Mesendoderm (in vitro differentiated cells): ENCODE data around the gene LHX1.

Experiments
- DNase-seq: peaks from one replicate; pipeline ENCODE4 v3.0.0; 2013
- H2AK5ac ChIP-seq: 2 replicates; pipeline ENCODE4 v1.6.1; 2013; ENCODE audit warnings: low read length, inconsistent platforms
- H2BK120ac ChIP-seq: 2 replicates; pipeline ENCODE4 v1.6.1; 2013; ENCODE audit warnings: low read depth, mild to moderate bottlenecking, low read length, moderate library complexity, mixed read lengths
- H2BK15ac ChIP-seq: replicated peaks from 2 replicates; pipeline ENCODE4 v1.6.1; 2013; ENCODE audit warnings: low read depth, mild to moderate bottlenecking, moderate library complexity
- H2BK5ac ChIP-seq: 2 replicates; pipeline ENCODE4 v1.6.1; 2013; ENCODE audit warnings: low read length, inconsistent platforms
- H3K18ac ChIP-seq: 2 replicates; pipeline ENCODE4 v1.6.1; 2013; ENCODE audit warnings: mild to moderate bottlenecking, low read length, mixed read lengths
- H3K23ac ChIP-seq: one replicate; pipeline ENCODE4 v1.6.1; 2013; ENCODE audit warnings: low read length
- H3K27ac ChIP-seq: 2 replicates; pipeline ENCODE4 v1.5.1; 2013; ENCODE audit warnings: low read depth, mild to moderate bottlenecking, inconsistent platforms, low read length, moderate library complexity
- H3K27me3 ChIP-seq: 2 replicates; pipeline ENCODE4 v1.6.1; 2013; ENCODE audit warnings: low read length, control low read depth, mild to moderate bottlenecking, inconsistent platforms; ENCODE audit not compliant: insufficient read depth, poor library complexity
- H3K36me3 ChIP-seq: 2 replicates; pipeline ENCODE4 v1.6.1; 2013; ENCODE audit warnings: low read length, inconsistent platforms; ENCODE audit not compliant: control insufficient read depth, insufficient read depth
- H3K4ac ChIP-seq: one replicate; pipeline ENCODE4 v1.6.1; 2013; ENCODE audit warnings: low read depth, mild to moderate bottlenecking, low read length, moderate library complexity
- H3K4me1 ChIP-seq: 2 replicates; pipeline ENCODE4 v1.6.1; 2013; ENCODE audit warnings: low read depth, low read length, inconsistent platforms; ENCODE audit not compliant: control insufficient read depth
- H3K4me2 ChIP-seq: 2 replicates; pipeline ENCODE4 v1.6.1; 2013; ENCODE audit warnings: low read length
- H3K4me3 ChIP-seq: 2 replicates; pipeline ENCODE4 v1.5.1; 2013; ENCODE audit warnings: mild to moderate bottlenecking, low read length
- H3K56ac ChIP-seq: one replicate; pipeline ENCODE4 v1.6.1; 2013; ENCODE audit warnings: low read length
- H3K79me1 ChIP-seq: 2 replicates; pipeline ENCODE4 v1.6.1; 2013; ENCODE audit warnings: low read length, inconsistent platforms
- H3K79me2 ChIP-seq: 2 replicates; pipeline ENCODE4 v1.6.1; 2013; ENCODE audit warnings: mild to moderate bottlenecking, low read length; ENCODE audit not compliant: control insufficient read depth, insufficient read depth
- H3K9ac ChIP-seq: 2 replicates; pipeline ENCODE4 v1.6.1; 2013; ENCODE audit warnings: low read length, inconsistent platforms
- H4K5ac ChIP-seq: one replicate; pipeline ENCODE4 v1.6.1; 2013; ENCODE audit warnings: low read length
- H4K8ac ChIP-seq: one replicate; pipeline ENCODE4 v1.6.1; 2013; ENCODE audit warnings: low read depth, mild to moderate bottlenecking, control low read depth, low read length, moderate library complexity
- WGBS: extraction: QIAGEN DNeasy Blood & Tissue Kit; methylation state at CpG from one replicate; pipeline ENCODE4 v1.1.7; 2013; ENCODE audit warnings: low lambda C conversion rate, missing lambda C conversion rate; ENCODE audit not compliant: insufficient coverage; ENCODE audit errors: extremely low coverage; 5-methylcytosine and 5-hydroxymethylcytosine counted together

The LHX1 gene

GRCh38 chr17:36931697-36932382, 5.4 kb upstream of the LHX1 start:
- Histone ChIP-seq H3K27me3 (peaks cover 19% of the 10 kb centered on the region), H3K9ac (peak overlapping the region; percentile 76), H4K5ac (no peak overlapping the region), H3K56ac (peak overlapping the region; percentile 6), H3K4ac (peak overlapping the region; percentile 23), H3K4me2 (peak overlapping the region; percentile 43), H2BK5ac (no peak overlapping the region), H3K4me1 (peaks cover 41% of the 10 kb centered on the region), H2BK120ac (no peak overlapping the region), H3K23ac (no peak overlapping the region), H3K18ac (peak overlapping the region; percentile 72), H4K8ac (no peak overlapping the region), H2BK15ac (no peak overlapping the region), H3K27ac (no peak overlapping the region), H2AK5ac (peak overlapping the region; percentile 80), H3K4me3 (peak overlapping the region; percentile 2), H3K79me1 (peaks cover 16% of the 10 kb centered on the region), H3K79me2 (peaks cover 50% of the 10 kb centered on the region), H3K36me3 (peaks cover 8% of the 10 kb centered on the region)
- WGBS: no CpG with 5 or more reads among the region's 30 CpGs
- no peak for DNase-seq

- Histone ChIP-seq H4K5ac (no peak overlapping the region), H3K4me3 (peak overlapping the region; percentile 2), H3K4me2 (peak overlapping the region; percentile 43), H2AK5ac (peak overlapping the region; percentile 80), H3K56ac (peak overlapping the region; percentile 98), H3K27me3 (peaks cover 19% of the 10 kb centered on the region), H2BK120ac (no peak overlapping the region), H3K9ac (peak overlapping the region; percentile 99), H3K4ac (no peak overlapping the region), H3K79me2 (peaks cover 55% of the 10 kb centered on the region), H2BK5ac (no peak overlapping the region), H3K23ac (no peak overlapping the region), H3K27ac (no peak overlapping the region), H3K36me3 (peaks cover 8% of the 10 kb centered on the region), H4K8ac (no peak overlapping the region), H2BK15ac (no peak overlapping the region), H3K18ac (peak overlapping the region; percentile 72), H3K79me1 (peaks cover 16% of the 10 kb centered on the region), H3K4me1 (peaks cover 38% of the 10 kb centered on the region)
- no CpG with 5 or more reads among the region's 16 CpGs for WGBS
- no peak for DNase-seq
Observed at GRCh38 chr17:36932383-36932693, 4.9 kb upstream of the LHX1 start.

- Histone ChIP-seq H3K4ac (no peak overlapping the region), H3K79me1 (peaks cover 14% of the 10 kb centered on the region), H3K36me3 (peaks cover 8% of the 10 kb centered on the region), H2BK15ac (no peak overlapping the region), H3K9ac (peak overlapping the region; percentile 99), H3K4me3 (peak overlapping the region; percentile 57), H3K23ac (peak overlapping the region; percentile 48), H4K5ac (no peak overlapping the region), H3K56ac (peak overlapping the region; percentile 98), H3K27ac (no peak overlapping the region), H3K18ac (peak overlapping the region; percentile 72), H2AK5ac (peak overlapping the region; percentile 92), H4K8ac (no peak overlapping the region), H3K27me3 (peaks cover 19% of the 10 kb centered on the region), H3K4me2 (peak overlapping the region; percentile 89), H3K79me2 (peaks cover 61% of the 10 kb centered on the region), H2BK120ac (peak overlapping the region; percentile 31), H3K4me1 (peaks cover 32% of the 10 kb centered on the region), H2BK5ac (peak overlapping the region; percentile 49)
- WGBS: no CpG with 5 or more reads among the region's 40 CpGs
- no peak for DNase-seq
Observed at GRCh38 chr17:36932694-36933511, 4.4 kb upstream of the LHX1 start.

GRCh38 chr17:36933512-36934143, 3.6 kb upstream of the LHX1 start:
- Histone ChIP-seq H3K79me1 (peaks cover 14% of the 10 kb centered on the region), H3K9ac (peak overlapping the region; percentile 99), H3K23ac (peak overlapping the region; percentile 48), H3K4me3 (peak overlapping the region; percentile 84), H3K79me2 (peaks cover 68% of the 10 kb centered on the region), H3K4me2 (peak overlapping the region; percentile 89), H4K8ac (no peak overlapping the region), H3K4me1 (peaks cover 29% of the 10 kb centered on the region), H3K27ac (no peak overlapping the region), H2AK5ac (peak overlapping the region; percentile 43), H2BK5ac (peak overlapping the region; percentile 51), H3K4ac (peak overlapping the region; percentile 57), H3K18ac (peak overlapping the region; percentile 72), H3K36me3 (peaks cover 8% of the 10 kb centered on the region), H3K27me3 (peaks cover 20% of the 10 kb centered on the region), H2BK15ac (no peak overlapping the region), H4K5ac (no peak overlapping the region), H2BK120ac (peak overlapping the region; percentile 86), H3K56ac (peak overlapping the region; percentile 98)
- no peak for DNase-seq
- WGBS: no CpG with 5 or more reads among the region's 23 CpGs

GRCh38 chr17:36934144-36934691, 3.1 kb upstream of the LHX1 start:
- Histone ChIP-seq H3K9ac (peak overlapping the region; percentile 99), H3K79me2 (peaks cover 74% of the 10 kb centered on the region), H3K27ac (no peak overlapping the region), H3K4me2 (peak overlapping the region; percentile 89), H2AK5ac (no peak overlapping the region), H3K23ac (peak overlapping the region; percentile 10), H3K56ac (peak overlapping the region; percentile 98), H4K8ac (no peak overlapping the region), H2BK120ac (no peak overlapping the region), H3K18ac (peak overlapping the region; percentile 34), H3K27me3 (peaks cover 26% of the 10 kb centered on the region), H3K79me1 (peaks cover 16% of the 10 kb centered on the region), H3K4me1 (peaks cover 23% of the 10 kb centered on the region), H3K4ac (peak overlapping the region; percentile 17), H2BK5ac (no peak overlapping the region), H3K36me3 (peaks cover 10% of the 10 kb centered on the region), H2BK15ac (no peak overlapping the region), H3K4me3 (peak overlapping the region; percentile 84), H4K5ac (no peak overlapping the region)
- WGBS: no CpG with 5 or more reads among the region's 26 CpGs
- no peak for DNase-seq
